Vagina (tissue), 2 donors: Measurements from ENCODE around the gene OVCA2. TPM values are rescaled to one million over a fixed set of nuclear protein-coding genes. Genes with fewer than 3 reads are reported as not detected.
A peak's percentile ranks its signal among the peaks of the same experiment; 100 is the strongest.

Experiments
- DNase-seq, 2 donors: peaks; one replicate each; pipeline ENCODE4 v3.0.0-alpha.2; 2017; ENCODE audit errors: extremely low spot score in 2 of 2
- H3K27ac ChIP-seq: fragments of 200-600 bp; sonication (generic); one replicate; pipeline ENCODE4 v1.5.1; 2019
- H3K27me3 ChIP-seq: fragments of 200-600 bp; sonication (generic); one replicate; pipeline ENCODE4 v1.5.1; 2019
- H3K36me3 ChIP-seq, 2 donors: fragments of 200-600 bp; sonication (generic); one replicate each; pipeline ENCODE4 v1.5.1; 2017 to 2019
- H3K4me1 ChIP-seq: fragments of 200-600 bp; sonication (generic); one replicate; pipeline ENCODE4 v1.5.1; 2019
- H3K4me3 ChIP-seq, 2 donors: fragments of 200-600 bp; sonication (generic); 1 replicate in 1 of 2; 2 replicates in 1 of 2; pipeline ENCODE4 v1.5.1; 2016 to 2019
- H3K9me3 ChIP-seq: fragments of 200-600 bp; sonication (generic); one replicate; pipeline ENCODE4 v1.5.1; 2019
- POLR2A ChIP-seq, 2 donors: fragments of 450-650 bp; IDR thresholded peaks; one replicate each; pipeline ENCODE4 v1.6.1; 2017; ENCODE audit warnings: antibody characterized with exemption in 2 of 2, mild to moderate bottlenecking in 2 of 2, moderate library complexity in 2 of 2
- POLR2AphosphoS5 ChIP-seq, 2 donors: sonication (generic); formaldehyde crosslinking; IDR thresholded peaks; one replicate each; pipeline ENCODE4 v1.9.0; 2017; ENCODE audit warnings: antibody characterized with exemption in 2 of 2, mild to moderate bottlenecking in 2 of 2, low read depth in 1 of 2; ENCODE audit not compliant: insufficient read depth in 1 of 2
- intact Hi-C: fragments of 100-400 bp; cut with DNase I; formaldehyde crosslinking; loops from one replicate; pipeline ENCODE4 v1.15.1; 2023
- total RNA-seq: library from RNA; depleted of rRNA; stranded (reverse); fragments of >200 nt; gene quantifications from one replicate; pipeline ENCODE4 v1.2.3, GENCODE V29; 2016
- TF ChIP-seq, protein P1 (sequence below), 3 experiments: fragments of 450-650 bp in 2 of 3; fragments of 200-600 bp in 1 of 3; sonication (generic) in 1 of 3; IDR thresholded peaks; one replicate each; pipeline ENCODE4 v1.5.1; 2017 to 2019; ENCODE audit warnings: antibody characterized with exemption in 3 of 3, mild to moderate bottlenecking in 2 of 3, moderate library complexity in 2 of 3

OVCA2 gene
- total RNA-seq, 1 donor from 2014 or later = 24.3 TPM

GRCh38 chr17:2048805-2049204 is 7.0 kb downstream of the OVCA2 start:
- TF ChIP-seq POLR2A (IDR thresholded peaks at IDR 0.05) = no peak
- TF ChIP-seq, protein P1, sequence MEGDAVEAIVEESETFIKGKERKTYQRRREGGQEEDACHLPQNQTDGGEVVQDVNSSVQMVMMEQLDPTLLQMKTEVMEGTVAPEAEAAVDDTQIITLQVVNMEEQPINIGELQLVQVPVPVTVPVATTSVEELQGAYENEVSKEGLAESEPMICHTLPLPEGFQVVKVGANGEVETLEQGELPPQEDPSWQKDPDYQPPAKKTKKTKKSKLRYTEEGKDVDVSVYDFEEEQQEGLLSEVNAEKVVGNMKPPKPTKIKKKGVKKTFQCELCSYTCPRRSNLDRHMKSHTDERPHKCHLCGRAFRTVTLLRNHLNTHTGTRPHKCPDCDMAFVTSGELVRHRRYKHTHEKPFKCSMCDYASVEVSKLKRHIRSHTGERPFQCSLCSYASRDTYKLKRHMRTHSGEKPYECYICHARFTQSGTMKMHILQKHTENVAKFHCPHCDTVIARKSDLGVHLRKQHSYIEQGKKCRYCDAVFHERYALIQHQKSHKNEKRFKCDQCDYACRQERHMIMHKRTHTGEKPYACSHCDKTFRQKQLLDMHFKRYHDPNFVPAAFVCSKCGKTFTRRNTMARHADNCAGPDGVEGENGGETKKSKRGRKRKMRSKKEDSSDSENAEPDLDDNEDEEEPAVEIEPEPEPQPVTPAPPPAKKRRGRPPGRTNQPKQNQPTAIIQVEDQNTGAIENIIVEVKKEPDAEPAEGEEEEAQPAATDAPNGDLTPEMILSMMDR (IDR thresholded peaks at IDR 0.05) = no peak
- TF ChIP-seq POLR2AphosphoS5 (IDR thresholded peaks at IDR 0.05; ENCODE audit: insufficient read depth in 1 of 2, low read depth in 1 of 2) = no peak
- Histone ChIP-seq H3K4me3 (peak overlapping the region in 1 of 2 donors; percentile 95), H3K9me3 (no peaks in the 10 kb centered on the region), H3K4me1 (peaks cover 35% of the 10 kb centered on the region), H3K27me3 (no peaks in the 10 kb centered on the region), H3K36me3 (no peaks in the 10 kb centered on the region), H3K27ac (no peak overlapping the region)
- intact Hi-C loops = no loop called here
- DNase-seq = no peak

- H3K9me3 ChIP-seq = no peaks in the 10 kb centered on the region
- TF ChIP-seq POLR2AphosphoS5 (IDR thresholded peaks at IDR 0.05; ENCODE audit: insufficient read depth in 1 of 2, low read depth in 1 of 2) (no peak), POLR2A (IDR thresholded peaks at IDR 0.05) (no peak)
- TF ChIP-seq, protein P1 (IDR thresholded peaks at IDR 0.05) = no peak
- no peaks in the 10 kb centered on the region for H3K27me3 ChIP-seq
- H3K4me3 ChIP-seq = peak overlapping the region; percentile 57 to 95
- no peaks in the 10 kb centered on the region for H3K36me3 ChIP-seq
- peak overlapping the region; percentile 27 for H3K27ac ChIP-seq
- DNase-seq = no peak
- intact Hi-C loops = loop anchor here (10.0 kb wide), 1 partner anchor 345 kb away; no protein-coding TSS in a partner anchor
- peaks cover 43% of the 10 kb centered on the region for H3K4me1 ChIP-seq
Observed at GRCh38 chr17:2049333-2050299, 7.8 kb downstream of the OVCA2 start.

- peak overlapping the region; percentile 24 for H3K27ac ChIP-seq
- no peaks in the 10 kb centered on the region for H3K9me3 ChIP-seq
- peak overlapping the region; percentile 57 to 95 for H3K4me3 ChIP-seq
- peaks cover 52% of the 10 kb centered on the region for H3K4me1 ChIP-seq
- TF ChIP-seq POLR2A (IDR thresholded peaks at IDR 0.05) = no peak
- TF ChIP-seq, protein P1 (IDR thresholded peaks at IDR 0.05) = no peak
- TF ChIP-seq POLR2AphosphoS5 (IDR thresholded peaks at IDR 0.05; ENCODE audit: insufficient read depth in 1 of 2, low read depth in 1 of 2) = no peak
- H3K36me3 ChIP-seq = no peaks in the 10 kb centered on the region
- H3K27me3 ChIP-seq = peaks cover 6% of the 10 kb centered on the region
- no peak for DNase-seq
- intact Hi-C loops = loop anchor here (10.0 kb wide), 1 partner anchor 344 kb away; no protein-coding TSS in a partner anchor
Observed at GRCh38 chr17:2050300-2051060, 8.7 kb downstream of the OVCA2 start.

GRCh38 chr17:2051061-2051932 is 9.5 kb downstream of the OVCA2 start:
- TF ChIP-seq, protein P1 (IDR thresholded peaks at IDR 0.05) = no peak
- no peak for TF ChIP-seq POLR2A (IDR thresholded peaks at IDR 0.05)
- no peak for TF ChIP-seq POLR2AphosphoS5 (IDR thresholded peaks at IDR 0.05; ENCODE audit: insufficient read depth in 1 of 2, low read depth in 1 of 2)
- H3K27ac ChIP-seq = peak overlapping the region; percentile 24
- intact Hi-C loops = loop anchor here (10.0 kb wide), 1 partner anchor 344 kb away; no protein-coding TSS in a partner anchor
- no peaks in the 10 kb centered on the region for H3K36me3 ChIP-seq
- H3K4me1 ChIP-seq = peaks cover 53% of the 10 kb centered on the region
- peak overlapping the region; percentile 57 to 95 for H3K4me3 ChIP-seq
- no peaks in the 10 kb centered on the region for H3K9me3 ChIP-seq
- H3K27me3 ChIP-seq = peaks cover 6% of the 10 kb centered on the region
- DNase-seq = no peak
